ENCODE data around the gene PSMC3IP.

DNA sequence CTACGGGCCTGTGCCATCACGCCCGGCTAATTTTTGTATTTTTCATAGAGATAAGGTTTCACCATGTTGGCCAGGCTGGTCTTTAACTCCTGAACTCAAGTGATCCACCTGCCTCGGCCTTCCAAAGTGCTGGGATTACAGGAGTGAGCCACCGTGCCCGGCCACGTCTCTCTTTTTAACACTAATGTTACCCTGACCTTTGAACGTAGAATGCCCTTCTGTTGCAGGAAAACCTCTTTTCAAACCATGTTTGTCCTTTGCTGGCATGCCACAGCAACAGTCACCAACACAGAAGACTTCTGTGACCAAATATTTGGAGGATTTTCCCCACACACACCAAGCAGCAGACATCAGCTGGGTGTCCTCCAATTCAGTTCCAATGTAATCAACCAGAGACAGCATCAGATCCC is 32.6 kb downstream of the PSMC3IP start:
- TF ChIP-seq CTCF (IDR thresholded peaks at IDR 0.05) (no peak), POLR2AphosphoS5 (IDR thresholded peaks at IDR 0.05) (no peak), POLR2A (IDR thresholded peaks at IDR 0.05) (no peak)
